HG03039 (cell line): ENCODE results near the gene CADM2.
"Not testable (repeated sequence)": the region's sequence is repeated elsewhere in the genome, so short reads cannot be mapped to it uniquely, and the experiment has no call there.

Source experiments
- ATAC-seq: cut with Tn5 transposase; IDR thresholded peaks from one replicate; pipeline ENCODE4 v1.9.1; 2021; ENCODE audit warnings: mild to moderate bottlenecking, moderate library complexity; ENCODE audit not compliant: unreplicated experiment

Gene CADM2

GRCh38 chr3:84958495-84959469 is at the start of gene CADM2:
Gene CADM2, plus strand, starts transcription at chr3:84958989.
- ATAC-seq: peak; percentile 90

- ATAC-seq: not testable (repeated sequence)
These were observed 40.2 kb upstream of the CADM2 start for GRCh38 chr3:84918592-84918991.

- no peak for ATAC-seq
These were observed 36.1 kb upstream of the CADM2 start for GRCh38 chr3:84922682-84923081.

- ATAC-seq: no peak
These were observed 33.2 kb upstream of the CADM2 start for GRCh38 chr3:84925571-84925970.

GRCh38 chr3:84943379-84943778 is 15.4 kb upstream of the CADM2 start:
- no peak for ATAC-seq

GRCh38 chr3:84946240-84946639 is 12.5 kb upstream of the CADM2 start:
- no peak for ATAC-seq

- no peak for ATAC-seq
These were observed 882 bp downstream of the CADM2 start for GRCh38 chr3:84959470-84960271.

- ATAC-seq: no peak
These were observed 1.8 kb downstream of the CADM2 start for GRCh38 chr3:84960581-84960980.

GRCh38 chr3:84961011-84961410 is 2.2 kb downstream of the CADM2 start:
- no peak for ATAC-seq

- no peak for ATAC-seq
These were observed 2.9 kb downstream of the CADM2 start for GRCh38 chr3:84961521-84962255.

GRCh38 chr3:84962415-84962814 is 3.6 kb downstream of the CADM2 start:
- no peak for ATAC-seq

- no peak for ATAC-seq
These were observed 4.3 kb downstream of the CADM2 start for GRCh38 chr3:84963137-84963536.

- no peak for ATAC-seq
These were observed 6.4 kb downstream of the CADM2 start for GRCh38 chr3:84965141-84965540.

- ATAC-seq: no peak
These were observed 9.2 kb downstream of the CADM2 start for GRCh38 chr3:84967767-84968581.

GRCh38 chr3:84968701-84969235 is 10.0 kb downstream of the CADM2 start:
- no peak for ATAC-seq

- no peak for ATAC-seq
These were observed 15.6 kb downstream of the CADM2 start for GRCh38 chr3:84974347-84974746.

- no peak for ATAC-seq
These were observed 18.2 kb downstream of the CADM2 start for GRCh38 chr3:84977021-84977420.

- no peak for ATAC-seq
These were observed 20.1 kb downstream of the CADM2 start for GRCh38 chr3:84978843-84979242.

- ATAC-seq: no peak
These were observed 21.2 kb downstream of the CADM2 start for GRCh38 chr3:84980011-84980410.

GRCh38 chr3:84980456-84980855 is 21.7 kb downstream of the CADM2 start:
- ATAC-seq: no peak
